HG03159 (cell line): ENCODE data around the gene STAM2.
"Not testable (repeated sequence)": the region's sequence is repeated elsewhere in the genome, so short reads cannot be mapped to it uniquely, and the experiment has no call there.

Experiments used
- ATAC-seq: cut with Tn5 transposase; IDR thresholded peaks from one replicate; pipeline ENCODE4 v1.9.1; 2021; ENCODE audit warnings: mild to moderate bottlenecking, moderate library complexity; ENCODE audit not compliant: unreplicated experiment

The STAM2 gene

DNA sequence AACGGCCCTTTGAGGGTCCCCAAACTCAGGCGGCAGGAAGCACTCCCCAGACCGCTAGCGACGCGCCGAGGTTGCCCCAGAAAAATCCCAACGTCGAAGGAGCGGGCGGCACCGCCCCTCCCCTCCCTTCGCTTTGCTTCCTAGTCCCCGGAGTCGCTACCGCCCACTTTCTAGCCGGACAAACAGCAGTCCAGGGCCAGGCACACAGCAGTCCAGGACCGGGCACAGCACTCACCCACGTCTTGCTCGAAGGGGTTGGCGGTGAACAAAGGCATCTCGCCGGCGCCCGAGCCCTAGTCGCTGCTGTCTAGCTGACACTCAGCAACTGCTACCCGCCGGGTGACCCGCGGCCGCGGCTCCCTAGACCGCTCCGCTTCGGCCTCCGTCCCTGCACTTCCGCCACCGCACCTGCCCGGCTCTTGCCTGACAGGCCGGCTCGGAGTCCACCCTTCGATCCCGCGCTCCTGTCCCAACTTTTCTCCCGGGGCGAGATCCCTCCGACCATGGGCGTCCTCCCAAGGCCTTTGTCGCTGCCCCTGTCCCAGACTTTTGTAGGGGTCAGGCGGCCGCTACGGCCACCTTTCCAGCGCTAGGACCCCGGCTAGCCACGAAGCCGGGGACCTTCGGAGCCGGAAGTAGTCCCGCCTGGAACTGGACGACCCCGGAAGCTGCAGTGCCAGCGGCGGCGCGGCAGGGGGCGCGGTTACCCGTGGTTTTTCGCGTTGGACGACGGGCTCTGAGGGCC, at the start of gene STAM2:
Gene STAM2, minus strand, starts transcription at position 396 of the 745 bp plus-strand sequence. Its CDS starts 121 bp downstream, at position 275.
- ATAC-seq = peak; percentile 78

DNA sequence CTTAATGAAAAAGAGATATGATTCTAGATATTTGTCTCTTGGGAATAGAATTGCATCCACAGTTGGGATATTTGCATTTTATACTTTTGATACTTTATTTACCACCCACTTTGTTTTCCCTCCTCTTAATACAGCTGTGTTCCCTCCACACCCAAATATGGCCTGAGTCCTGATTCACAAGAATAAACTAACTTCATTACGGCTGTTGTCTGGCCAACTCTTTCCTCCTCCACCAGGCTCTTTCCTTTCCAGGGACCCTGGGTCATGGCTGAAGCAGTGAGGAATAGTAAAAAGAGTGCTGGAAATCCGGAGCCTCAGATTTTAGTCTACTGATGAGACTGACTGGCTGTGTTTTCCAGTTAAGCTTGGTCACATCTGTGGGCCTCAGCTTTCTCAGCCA, 48.4 kb upstream of the STAM2 start:
- no peak for ATAC-seq

DNA sequence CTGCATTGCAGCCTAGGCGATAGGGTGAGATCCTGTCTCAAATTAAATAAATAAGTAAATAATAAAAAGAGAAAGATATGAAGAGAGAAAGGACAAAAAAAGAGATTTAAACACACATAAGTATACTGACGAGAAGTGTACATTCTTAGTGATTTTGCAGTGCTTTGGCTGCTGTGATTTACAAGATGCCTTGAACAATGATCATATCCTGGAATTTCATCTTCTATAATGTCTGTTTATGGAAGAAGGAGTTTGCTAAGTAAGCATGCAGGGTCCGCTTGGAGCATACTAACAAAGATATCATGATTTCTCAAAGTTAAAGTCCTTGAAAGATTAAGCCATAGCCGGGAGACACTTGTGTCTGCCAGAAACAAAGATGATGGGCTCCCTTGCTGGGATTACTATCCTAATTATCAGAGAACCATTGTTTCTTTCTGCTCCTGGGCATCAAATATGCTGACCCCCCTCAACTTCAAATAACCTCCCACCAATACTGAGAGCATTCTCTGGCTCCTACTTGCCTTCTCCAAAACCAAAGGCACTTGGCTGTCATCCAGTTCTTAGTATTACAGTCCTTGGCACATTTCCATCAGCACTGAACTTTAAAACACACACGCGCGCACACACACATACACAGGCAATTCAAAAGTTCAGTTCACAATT, 47.5 kb upstream of the STAM2 start:
- ATAC-seq = no peak

DNA sequence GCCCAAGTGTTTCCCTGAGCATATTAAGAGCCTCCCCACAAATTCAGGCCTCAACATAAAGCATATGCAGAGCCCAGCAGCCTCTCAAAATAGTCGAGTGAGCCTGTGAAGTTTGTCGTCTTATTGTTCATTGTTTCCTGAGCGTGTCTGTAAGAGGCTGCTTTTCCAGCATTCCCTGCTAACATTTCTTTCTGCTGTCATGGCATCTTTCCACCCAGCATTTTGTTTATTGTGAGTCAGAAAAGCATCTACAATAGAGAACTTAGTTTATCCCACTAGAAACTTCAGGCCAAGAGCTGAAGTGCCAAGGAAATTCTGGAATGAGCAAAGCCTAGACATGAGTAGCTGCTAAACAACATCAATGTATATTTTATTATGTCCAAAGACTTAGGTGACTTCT, 46.3 kb upstream of the STAM2 start:
- ATAC-seq = no peak

DNA sequence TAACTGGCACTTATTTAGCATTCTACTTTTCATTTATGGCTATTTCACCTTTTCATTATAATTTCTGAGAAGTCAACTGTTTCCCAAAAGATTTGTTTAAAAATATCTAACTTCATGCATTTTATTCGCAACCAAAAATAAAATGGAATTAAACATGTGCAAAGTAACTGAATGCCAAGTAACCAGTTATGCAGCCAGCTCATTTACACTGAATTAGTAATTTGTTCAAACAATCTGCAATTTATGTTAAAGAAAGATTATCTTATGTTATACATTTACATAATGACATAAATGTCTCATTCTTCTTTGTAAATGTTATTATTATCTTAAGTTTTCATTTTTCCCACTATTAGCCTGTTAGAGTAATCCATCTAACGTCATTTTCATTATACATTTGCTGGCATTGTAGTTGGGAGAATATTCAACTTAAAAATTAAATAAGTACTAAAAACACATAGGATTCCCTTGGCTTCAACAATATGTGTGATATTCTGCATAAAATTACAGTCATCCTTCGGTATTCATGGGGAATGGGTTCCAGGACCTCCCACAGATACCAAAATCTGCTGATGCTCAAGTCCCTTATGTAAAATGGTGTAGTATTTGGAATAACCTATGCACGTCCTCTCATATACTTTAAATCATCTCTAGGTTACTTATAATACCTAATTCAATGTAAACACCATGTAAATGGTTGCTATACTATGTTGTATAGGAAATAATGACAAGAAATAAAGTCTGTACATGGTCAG, 43.7 kb upstream of the STAM2 start:
- no peak for ATAC-seq

DNA sequence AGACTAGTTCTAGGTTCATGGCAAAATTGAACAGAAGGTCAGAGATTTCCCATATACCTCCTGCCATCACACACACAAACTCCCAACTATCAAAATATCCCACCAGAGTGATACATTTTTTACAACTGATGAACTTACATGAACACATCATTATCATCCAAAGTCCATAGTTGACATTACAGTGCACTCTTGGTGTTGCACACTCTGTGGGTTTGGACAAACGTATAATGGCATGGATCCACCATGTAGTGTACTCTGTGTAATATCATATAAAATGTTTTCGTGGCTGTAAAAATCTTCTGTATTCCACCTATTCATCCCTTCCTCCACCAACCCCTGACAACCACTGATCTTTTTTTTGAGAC, 25.9 kb upstream of the STAM2 start:
- no peak for ATAC-seq

DNA sequence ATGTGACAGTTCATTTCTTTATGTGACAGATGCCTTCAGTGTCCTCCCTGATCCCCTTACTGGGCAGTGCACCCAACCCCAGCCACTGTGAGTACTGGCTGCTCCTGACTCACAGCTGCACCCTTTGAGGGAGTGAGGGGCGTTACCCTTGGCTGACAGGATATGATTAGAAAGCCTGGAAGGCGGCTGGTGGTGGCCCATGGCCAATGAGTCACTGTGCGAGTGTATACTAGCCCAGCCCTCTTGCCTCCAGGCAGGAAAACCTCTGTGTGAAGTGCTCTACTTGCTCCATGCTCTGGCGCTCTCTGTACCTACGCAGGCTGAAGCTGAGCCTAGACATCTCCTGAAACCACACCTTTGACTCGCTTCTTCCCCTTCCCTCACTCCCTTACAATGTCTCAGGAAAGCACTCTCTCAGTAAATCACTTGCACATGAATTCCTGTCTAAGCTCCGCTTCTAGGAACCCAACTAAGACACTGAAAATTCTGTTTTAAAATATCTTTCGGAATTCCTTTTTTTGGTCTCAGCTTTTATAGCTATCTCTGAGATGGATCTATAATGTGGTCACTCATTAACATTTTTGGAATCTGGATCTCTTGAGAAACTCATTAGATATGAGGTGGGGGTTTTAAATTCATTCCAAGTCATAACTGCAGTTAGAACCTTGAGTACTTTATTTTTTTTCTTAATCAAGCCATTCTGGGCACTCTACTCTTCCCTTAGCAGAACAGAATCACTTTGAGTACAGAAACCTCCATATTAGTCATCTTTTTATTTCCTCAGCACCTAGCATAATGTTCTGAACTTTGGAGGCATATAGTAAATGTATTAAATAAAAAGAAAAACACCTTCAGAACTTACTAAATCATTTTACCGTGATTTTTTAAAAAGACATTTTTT, 25.3 kb upstream of the STAM2 start:
- no peak for ATAC-seq

DNA sequence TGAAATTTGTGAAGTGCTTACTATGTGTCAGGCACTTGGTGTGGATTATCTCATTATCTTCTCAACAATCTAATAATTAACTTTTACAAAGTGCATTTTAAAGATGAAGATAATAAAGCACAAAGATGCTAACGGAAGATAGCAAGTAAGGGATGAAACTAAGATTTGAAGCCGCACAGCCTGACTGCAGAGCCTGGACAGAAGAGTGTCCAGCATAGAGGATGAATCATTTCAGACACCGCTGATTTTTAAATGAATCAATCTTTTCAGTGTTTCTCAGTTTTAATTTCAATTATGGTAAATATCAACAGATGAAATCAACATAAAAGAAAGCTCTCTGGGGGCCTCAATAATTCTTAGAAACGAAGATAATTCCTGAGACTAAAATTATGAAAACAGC, 24.5 kb upstream of the STAM2 start:
- ATAC-seq = no peak

DNA sequence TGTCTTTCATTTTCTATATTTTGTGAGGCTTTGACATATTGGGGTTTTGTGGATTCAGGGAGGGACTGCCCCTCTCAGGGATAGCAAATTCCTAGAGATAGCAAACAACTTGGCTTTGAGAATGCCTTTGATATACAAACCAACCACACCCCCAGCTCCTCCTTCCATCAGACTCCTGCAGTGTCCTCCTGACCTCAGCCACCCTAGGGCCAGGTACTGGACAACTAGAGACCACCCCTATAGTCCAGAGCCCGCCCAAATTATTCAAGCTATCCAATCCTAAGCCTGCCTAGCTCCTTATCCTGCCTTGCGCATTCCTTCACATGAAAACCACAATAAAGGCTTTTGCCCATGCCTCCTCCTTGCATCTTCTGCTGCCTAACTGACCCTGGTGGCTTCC, 22.9 kb upstream of the STAM2 start:
- ATAC-seq = no peak

DNA sequence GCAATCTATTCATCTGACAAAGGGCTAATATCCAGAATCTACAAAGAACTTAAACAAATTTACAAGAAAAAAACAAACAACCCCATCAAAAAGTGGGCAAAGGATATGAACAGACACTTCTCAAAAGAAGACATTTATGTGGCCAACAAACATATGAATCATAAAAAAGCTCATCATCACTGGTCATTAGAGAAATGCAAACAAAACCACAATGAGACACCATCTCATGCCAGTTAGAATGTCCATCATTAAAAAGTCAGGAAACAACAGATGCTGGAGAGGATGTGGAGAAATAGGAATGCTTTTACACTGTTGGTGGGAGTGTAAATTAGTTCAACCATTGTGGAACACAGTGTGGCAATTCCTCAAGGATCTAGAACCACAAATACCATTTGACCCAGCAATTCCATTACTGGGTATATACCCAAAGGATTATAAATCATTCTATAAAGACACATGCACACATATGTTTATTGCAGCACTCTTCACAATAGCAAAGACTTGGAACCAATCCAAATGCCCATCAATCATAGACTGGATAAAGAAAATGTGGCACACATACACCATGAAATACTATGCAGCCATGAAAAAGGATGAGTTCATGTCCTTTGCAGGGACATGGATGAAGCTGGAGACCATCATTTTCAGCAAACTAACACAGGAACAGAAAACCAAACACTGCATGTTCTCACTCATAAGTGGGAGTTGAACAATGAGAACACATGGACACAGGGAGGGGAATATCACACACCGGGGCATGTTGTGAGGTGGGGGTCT, 22.1 kb upstream of the STAM2 start:
- ATAC-seq = not testable (repeated sequence)

DNA sequence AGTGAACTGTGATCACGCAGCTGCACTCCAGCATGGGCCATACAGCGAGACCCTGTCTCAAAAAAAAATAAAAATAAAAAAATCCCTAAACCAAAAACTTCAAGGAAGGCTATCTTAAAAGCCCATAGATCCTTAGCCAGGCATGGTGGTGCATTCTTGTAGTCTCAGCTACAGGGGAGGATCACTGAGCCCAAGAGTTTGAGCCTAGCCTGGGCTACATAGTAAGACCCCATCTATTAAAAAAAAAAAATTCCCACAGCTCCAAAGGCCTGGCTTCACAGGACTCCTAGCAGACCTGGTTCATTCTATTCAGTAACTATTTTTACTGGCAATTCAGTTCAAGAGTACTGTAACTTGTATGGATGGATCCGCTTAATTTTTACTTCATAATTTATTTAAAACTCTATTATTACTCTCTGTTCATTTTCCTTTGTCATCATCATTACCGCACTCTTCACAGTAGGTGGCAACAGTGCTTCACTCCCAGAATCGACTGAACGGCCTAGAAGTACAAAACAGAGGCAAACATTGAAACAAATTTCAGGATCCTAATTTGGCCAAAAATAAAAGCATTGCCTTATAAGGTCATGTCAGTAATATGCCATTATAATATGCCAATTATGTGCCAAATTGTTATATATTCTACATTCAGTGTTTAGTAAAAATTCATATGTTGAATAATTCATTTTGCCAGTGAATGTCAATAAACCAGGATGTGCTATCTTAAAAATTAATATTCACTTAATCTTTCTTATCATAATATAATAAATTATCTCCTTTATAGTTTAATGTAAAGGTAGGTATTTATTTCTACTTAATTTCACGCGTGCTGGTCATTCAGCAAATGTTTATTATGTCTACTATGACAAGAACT, 14.3 kb upstream of the STAM2 start:
- peak; percentile 82 for ATAC-seq

DNA sequence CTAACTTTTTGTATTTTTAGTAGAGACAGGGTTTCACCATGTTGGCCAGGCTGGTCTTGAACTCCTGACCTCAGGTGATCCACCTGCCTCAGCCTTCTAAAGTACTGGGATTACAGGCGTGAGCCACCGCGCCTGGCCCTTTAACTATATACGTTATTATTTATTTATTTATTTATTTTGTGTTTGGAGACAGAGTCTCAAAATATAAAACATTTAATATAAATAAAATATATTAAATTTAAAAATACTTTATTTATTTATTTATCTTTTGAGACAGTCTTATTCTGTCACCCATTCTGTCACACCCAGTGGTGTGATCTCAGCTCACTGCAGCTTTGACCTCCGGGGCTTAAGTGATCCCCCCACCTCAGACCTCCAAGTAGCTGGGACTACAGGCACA, 11.2 kb upstream of the STAM2 start:
- ATAC-seq = not testable (repeated sequence)

DNA sequence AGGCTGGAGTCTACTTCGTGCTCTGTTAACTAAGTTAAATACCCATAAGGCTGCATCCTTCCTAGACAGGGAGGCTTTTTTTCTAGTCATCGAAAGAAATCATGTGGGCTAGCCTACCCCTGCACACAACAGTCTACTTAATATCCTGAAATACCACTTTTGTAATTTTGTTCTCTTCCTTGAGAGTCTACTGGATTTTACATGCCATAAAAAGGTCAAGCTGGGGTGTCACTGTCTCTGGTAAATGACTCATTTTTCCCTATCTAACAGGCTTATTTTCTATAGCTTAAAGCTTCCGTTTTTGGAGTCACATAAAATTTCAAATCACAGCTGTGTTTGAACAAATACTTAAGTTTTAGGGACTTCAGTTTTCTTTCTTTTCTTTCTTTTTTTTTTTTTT, 10.7 kb upstream of the STAM2 start:
- ATAC-seq = no peak

DNA sequence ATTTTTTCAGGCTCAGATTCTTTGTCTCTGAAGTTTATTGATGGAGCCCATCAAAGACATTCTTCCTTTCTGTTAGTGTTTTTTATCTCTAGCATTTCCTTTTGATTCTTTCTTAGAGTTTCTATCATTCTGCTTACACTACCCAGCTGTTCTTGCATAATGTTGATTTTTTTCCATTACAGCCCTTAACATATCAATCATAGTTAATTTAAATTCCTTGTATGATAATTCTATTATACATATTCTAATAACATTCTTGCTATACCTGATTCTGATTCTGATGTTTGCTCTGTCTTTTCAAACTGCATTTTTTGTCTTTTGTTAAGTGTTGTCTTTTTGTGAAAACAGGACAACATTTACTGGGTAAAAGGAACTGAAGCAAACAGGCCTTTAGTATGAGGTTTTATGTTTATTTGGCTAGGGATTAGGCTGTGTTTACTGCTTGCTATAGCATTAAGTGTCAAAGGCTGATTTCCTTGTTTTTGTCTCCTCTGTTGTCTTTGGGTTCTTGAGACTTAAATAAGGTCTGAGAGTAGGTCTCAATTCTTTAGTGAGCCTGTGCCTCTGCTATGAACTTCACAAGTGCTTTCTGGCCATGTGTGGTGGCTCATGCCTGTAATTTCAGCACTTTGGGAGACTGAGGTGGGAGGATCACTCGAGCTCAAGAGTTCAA, 8.0 kb upstream of the STAM2 start:
- no peak for ATAC-seq

DNA sequence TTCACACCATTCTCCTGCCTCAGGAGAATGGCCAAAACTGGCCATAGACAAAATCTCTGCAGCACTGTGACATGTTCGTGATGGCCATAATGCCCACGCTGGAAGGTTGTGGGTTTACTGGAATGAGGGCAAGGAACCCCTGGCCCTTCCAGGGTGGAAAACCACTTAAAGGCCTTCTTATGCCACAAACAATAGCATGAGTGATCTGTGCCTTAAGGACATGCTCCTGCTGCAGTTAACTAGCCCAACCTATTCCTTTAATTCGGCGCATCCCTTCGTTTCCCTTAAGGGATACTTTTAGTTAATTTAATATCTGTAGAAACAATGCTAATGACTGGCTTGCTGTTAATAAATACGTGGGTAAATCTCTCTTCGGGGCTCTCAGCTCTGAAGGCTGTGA, 2.1 kb upstream of the STAM2 start:
- ATAC-seq = not testable (repeated sequence)

DNA sequence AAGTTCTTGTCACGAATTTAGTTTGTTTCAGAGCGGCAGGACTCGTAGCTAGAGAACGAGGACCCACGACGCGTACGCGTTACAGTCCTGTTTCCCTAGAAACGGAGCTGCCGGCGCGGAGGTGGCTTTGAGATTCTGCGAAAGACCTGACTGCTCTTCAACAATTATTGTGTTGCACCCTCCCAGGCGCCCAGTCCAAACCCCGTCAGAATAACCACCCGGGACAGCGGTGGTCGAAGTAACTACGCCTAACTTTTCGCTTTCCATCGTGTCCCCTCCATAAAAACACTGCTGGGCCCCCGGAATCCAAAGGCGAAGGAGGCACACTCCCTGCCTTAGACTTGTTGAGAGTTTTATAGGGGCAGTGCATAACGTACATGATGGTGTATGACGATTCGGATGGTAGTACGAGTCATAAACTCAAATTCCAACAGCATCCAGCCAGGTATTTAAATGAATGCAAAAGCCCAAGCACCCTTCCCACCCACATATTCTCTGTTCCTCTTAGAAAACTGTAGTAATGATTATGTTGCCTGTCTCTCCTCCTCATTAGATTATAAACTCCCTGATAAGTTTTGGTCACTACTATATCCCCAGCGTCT, 651 bp upstream of the STAM2 start:
- peak; percentile 32 for ATAC-seq

DNA sequence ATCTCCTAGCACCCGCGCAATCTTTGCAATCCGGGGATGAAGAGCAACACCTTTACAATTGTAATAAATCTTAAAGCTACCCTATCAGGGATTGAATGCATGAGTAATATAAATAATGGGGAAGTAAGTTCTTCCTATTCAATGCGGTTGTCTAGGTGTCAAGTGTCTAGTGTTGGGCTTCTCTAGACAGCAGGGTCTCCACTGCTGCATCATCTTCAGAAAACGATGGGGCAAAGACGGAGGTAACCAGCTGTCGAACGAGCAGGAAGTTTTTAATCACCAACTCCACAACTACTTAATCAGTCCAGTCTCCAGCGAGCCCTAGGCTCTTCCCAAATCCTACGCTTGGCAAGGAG, 573 bp downstream of the STAM2 start:
- peak; percentile 20 for ATAC-seq

DNA sequence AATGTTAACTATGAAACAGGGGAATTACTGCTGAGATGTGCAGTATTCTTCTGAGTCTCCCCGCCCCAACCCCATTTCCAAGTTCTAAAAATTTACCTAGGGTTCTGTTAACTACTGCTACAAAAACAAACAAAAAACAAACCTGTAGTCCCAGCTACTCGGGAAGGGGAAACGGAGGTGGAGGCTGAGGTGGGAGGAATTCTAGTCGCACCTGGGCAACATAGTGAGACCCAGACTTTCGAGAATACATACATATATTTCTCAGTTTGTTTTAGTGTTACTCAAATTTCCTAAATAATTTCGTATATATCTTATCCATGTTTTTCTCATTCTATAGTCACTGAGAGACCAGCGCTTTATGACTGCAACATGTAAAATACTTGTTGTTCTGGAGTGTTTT, 989 bp downstream of the STAM2 start:
- no peak for ATAC-seq
